Measurements from ENCODE around the gene TMEM95. TPM values are rescaled to one million over a fixed set of nuclear protein-coding genes. Genes with fewer than 3 reads are reported as not detected.

The TMEM95 gene, protein sequence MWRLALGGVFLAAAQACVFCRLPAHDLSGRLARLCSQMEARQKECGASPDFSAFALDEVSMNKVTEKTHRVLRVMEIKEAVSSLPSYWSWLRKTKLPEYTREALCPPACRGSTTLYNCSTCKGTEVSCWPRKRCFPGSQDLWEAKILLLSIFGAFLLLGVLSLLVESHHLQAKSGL
- total RNA-seq, result not detected

DNA sequence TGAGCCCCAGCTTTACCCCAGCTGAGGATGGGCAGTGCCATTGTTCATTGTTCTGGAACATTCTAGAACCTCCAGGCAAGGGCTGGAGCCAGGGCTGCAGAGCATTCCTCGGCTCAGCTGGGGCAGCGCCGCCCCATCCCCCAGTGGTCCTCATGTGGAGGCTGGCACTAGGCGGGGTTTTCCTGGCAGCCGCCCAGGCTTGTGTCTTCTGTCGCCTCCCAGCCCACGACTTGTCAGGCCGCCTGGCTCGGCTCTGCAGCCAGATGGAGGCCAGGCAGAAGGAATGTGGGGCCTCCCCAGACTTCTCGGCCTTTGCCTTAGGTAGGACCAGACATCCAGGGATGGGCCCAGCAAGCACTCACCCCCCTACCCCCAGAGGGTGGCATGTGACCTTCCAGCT lies at the start of gene TMEM95:
Gene TMEM95 (plus strand): TSS at position 104 of the 400 bp plus-strand sequence. CDS start 49 bp downstream, at position 153.
- DNase-seq (no peak), ATAC-seq (no peak)
- Mint-ChIP-seq H3K9me3 (no peaks in the 10 kb centered on the region), H3K4me3 (no peak within 1 kb of the TSS), H3K36me3 (ENCODE audit: insufficient read depth) (no peaks in the 10 kb centered on the region), H3K27me3 (ENCODE audit: low read depth) (no peaks in the 10 kb centered on the region), H3K4me1 (ENCODE audit: low read depth) (peaks cover 19% of the 10 kb centered on the region)

DNA sequence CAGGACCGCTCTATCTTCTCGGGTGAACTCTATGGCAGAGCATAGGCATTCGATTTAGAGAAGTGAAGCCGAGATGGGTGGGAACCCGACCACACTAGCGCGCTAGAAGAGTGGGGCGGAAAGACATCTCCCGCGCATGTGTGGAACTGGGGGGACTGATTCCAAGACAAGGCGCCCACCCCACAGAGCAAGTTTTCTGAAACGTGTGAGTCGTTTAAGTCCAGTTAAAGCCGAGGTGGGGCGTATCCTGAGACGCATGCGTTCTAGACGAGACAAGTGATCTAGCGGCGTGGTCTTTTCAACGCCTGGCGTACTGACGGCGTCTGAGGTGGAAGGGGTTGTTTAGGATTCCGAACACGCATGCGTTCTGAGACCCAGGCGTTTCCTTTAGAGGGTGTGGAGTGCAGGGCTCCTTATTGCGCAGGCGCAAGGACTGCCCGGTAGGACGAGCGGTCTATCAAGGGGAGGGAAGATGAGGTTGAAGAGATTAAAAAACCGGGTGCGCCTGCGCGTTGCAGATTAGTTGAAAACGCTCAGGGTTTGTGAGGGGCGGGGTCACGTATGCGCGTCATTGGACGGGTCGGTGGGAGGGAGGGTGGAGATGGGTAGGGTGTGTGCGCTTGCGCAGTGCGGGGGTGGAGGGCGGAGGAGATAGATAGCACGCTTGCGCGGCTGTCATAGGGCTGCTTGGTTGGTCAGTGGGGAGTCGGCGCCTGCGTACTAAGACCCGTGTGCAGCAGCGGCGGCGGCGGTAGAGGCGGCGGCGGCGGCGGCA lies 47.9 kb upstream of the TMEM95 start, which contains the start of gene EIF5A:
Gene EIF5A (plus strand): TSS at position 718 of the 775 bp plus-strand sequence. CDS start 2,008 bp downstream, outside the sequence.
- peaks cover 2% of the 10 kb centered on the region for H3K27me3 Mint-ChIP-seq (ENCODE audit: low read depth)
- no peaks in the 10 kb centered on the region for H3K9me3 Mint-ChIP-seq
- ATAC-seq (peak; percentile 72 to 73), DNase-seq (peak; percentile 100)
- H3K4me3 Mint-ChIP-seq, result peak within 1 kb of the TSS; percentile 94
- peaks cover 32% of the 10 kb centered on the region for H3K36me3 Mint-ChIP-seq (ENCODE audit: insufficient read depth)
- peaks cover 36% of the 10 kb centered on the region for H3K4me1 Mint-ChIP-seq (ENCODE audit: low read depth)

DNA sequence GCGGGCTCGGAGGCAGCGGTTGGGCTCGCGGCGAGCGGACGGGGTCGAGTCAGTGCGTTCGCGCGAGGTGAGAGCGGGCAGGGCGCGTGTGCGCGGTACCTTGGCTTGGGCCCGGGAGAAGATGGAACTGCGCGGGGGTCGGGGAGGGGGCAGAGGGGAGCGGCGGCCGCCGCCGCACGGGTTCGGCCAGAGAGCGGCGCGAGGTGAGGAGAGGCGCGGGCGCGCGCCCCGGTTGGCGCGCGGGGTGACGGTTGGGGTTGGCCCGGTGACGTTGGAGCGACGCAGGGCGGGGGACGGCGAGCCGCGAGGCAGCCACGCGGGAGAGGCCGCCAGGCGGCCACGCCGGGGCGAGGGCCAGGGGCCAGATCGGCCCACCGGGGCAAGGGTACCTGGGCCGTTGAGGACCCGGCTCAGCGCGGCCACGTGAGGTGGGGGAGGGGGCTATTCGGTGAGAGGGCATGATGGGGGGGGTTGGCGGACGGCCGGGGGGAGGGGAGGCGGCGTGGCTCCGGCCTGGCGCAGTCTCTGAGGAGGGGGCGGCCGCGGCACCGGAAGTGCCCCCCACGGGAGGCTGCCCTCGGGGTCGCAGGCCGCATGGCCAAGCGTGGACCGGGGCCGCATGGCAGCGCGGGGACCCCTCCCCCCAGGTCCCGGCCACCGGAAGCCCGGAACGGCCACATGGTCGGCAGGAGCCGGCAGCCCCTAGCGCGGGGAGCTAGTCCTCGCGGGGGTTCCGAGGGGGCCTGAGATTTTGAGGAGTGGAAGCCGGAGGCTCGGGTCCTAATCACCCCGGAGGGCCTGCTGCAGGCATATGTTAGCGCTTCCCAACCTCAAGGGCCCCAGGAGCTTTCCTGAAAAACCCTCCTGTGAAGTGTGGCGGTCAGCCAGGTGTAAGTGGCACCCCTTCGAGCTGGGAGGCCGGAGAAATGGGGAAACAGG lies 47.0 kb upstream of the TMEM95 start:
- Mint-ChIP-seq H3K36me3 (ENCODE audit: insufficient read depth) (peaks cover 40% of the 10 kb centered on the region), H3K4me1 (ENCODE audit: low read depth) (peaks cover 43% of the 10 kb centered on the region), H3K4me3 (peak overlapping the region; percentile 94), H3K9me3 (no peaks in the 10 kb centered on the region), H3K27me3 (ENCODE audit: low read depth) (peaks cover 2% of the 10 kb centered on the region)
- ATAC-seq (peak; percentile 3 to 4), DNase-seq (peak; percentile 46)

DNA sequence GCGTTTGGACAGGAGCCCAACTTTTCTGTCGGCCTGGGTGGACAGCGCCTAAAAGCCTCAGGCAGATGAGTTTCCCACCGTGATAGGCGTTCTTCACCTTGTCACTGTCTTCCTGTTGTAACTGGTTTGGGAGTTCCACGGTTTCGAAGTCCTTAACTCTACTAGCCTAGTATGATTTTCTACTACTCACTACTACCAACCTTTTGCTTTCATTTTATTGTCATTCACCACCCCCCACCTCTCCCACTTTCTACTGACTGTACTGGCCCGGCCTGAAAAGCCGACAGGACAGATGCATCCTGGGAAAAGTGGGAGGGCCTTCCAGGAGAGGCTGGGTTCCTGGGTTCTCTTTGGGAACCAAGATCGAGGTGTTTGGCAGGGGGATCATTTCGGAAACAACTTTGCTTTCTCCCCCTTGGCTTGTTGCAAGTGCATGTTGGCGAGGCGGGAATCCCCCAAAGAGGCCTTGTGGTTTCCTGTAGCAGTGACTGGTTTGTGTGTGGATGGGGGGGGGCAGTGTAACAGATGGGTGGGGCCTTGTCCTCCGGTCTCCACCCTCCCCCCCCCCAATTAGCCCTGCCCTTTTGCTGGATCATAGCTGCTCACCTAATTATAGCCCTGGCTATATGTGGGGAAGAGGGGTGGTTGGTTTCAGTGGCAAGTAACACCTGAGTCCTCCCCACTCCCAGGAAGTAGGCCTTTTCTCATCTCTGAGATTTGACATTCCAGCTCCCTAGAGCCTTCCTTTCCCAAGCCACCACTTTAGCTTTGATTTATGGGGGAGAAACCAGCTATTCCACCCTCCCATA lies 46.1 kb upstream of the TMEM95 start:
- Mint-ChIP-seq H3K4me1 (ENCODE audit: low read depth) (peaks cover 52% of the 10 kb centered on the region), H3K9me3 (no peaks in the 10 kb centered on the region), H3K4me3 (peak overlapping the region; percentile 94), H3K36me3 (ENCODE audit: insufficient read depth) (peaks cover 47% of the 10 kb centered on the region), H3K27me3 (ENCODE audit: low read depth) (peaks cover 2% of the 10 kb centered on the region)
- DNase-seq, result peak; percentile 84
- ATAC-seq, result peak; percentile 35 to 36

DNA sequence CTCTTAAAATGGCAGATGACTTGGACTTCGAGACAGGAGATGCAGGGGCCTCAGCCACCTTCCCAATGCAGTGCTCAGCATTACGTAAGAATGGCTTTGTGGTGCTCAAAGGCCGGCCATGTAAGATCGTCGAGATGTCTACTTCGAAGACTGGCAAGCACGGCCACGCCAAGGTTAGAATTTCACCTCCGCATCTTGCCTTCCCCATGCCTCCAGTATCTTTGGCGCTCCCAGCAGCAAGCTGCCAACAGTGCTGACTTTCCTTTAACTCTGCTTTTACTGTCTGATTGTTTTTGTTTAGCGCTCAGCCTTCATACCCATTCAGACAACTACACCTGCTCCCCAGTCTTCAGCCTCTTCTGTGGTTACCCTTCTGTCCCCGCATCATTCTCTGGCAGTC lies 45.3 kb upstream of the TMEM95 start:
- DNase-seq (no peak), ATAC-seq (no peak)
- Mint-ChIP-seq H3K9me3 (no peaks in the 10 kb centered on the region), H3K36me3 (ENCODE audit: insufficient read depth) (peaks cover 47% of the 10 kb centered on the region), H3K4me3 (peak overlapping the region; percentile 94), H3K4me1 (ENCODE audit: low read depth) (peaks cover 60% of the 10 kb centered on the region), H3K27me3 (ENCODE audit: low read depth) (no peaks in the 10 kb centered on the region)

DNA sequence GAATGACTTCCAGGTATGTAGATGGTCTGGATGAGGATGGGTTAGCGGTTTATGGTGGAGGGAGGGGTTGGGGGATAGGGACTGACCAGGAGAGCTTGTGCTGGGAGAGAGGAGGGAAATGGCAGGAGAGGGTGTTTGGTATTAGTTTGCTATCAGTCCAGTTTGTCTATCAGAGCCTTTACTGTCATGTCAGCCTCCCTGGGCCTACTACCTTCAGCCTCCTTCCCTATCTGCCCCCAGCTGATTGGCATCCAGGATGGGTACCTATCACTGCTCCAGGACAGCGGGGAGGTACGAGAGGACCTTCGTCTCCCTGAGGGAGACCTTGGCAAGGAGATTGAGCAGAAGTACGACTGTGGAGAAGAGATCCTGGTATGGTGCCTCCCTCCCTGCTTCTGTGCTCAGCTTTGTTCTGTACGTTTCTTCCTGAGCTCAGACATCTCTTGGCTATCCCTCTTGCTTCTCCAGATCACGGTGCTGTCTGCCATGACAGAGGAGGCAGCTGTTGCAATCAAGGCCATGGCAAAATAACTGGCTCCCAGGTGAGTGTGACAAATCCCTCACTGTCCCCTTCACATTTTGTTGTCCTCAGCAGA lies 43.7 kb upstream of the TMEM95 start:
- Mint-ChIP-seq H3K27me3 (ENCODE audit: low read depth) (no peaks in the 10 kb centered on the region), H3K9me3 (no peaks in the 10 kb centered on the region), H3K4me3 (peak overlapping the region; percentile 94), H3K36me3 (ENCODE audit: insufficient read depth) (peaks cover 47% of the 10 kb centered on the region), H3K4me1 (ENCODE audit: low read depth) (peaks cover 60% of the 10 kb centered on the region)
- DNase-seq, result no peak
- ATAC-seq, result no peak

DNA sequence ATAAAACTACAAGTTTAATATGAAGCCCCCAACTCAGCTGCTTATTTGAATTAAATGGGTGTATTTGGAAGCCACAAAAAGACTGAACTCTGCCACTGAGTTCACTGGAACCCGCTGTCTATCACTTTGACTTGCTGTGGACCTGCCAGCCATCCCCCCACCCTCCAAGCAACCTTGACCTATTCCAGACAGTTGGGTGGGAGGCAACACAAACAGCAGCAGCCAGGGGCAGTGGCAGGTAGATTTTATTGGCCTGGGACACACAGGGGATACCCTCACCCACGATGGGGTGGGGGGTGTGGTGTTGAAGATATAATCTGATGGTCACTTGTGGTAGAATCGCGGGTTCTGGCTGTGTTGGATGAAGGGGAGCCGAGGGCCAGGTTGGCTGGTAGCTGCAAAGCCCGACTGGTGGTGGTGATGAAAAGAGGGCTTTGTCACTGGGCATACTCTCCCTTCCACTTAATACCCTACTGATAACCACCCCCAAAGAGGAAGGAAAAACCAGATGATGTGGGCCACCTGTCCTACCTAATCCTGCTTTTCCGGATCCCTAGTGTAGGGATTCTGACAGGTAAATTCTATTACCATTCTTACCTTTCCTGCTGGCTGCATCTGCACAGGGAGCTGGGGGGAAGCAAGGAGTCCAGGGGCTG lies 42.4 kb upstream of the TMEM95 start:
- Mint-ChIP-seq H3K36me3 (ENCODE audit: insufficient read depth) (peaks cover 50% of the 10 kb centered on the region), H3K4me1 (ENCODE audit: low read depth) (peaks cover 59% of the 10 kb centered on the region), H3K9me3 (no peaks in the 10 kb centered on the region), H3K4me3 (peak overlapping the region; percentile 94), H3K27me3 (ENCODE audit: low read depth) (no peaks in the 10 kb centered on the region)
- ATAC-seq, result no peak
- no peak for DNase-seq

DNA sequence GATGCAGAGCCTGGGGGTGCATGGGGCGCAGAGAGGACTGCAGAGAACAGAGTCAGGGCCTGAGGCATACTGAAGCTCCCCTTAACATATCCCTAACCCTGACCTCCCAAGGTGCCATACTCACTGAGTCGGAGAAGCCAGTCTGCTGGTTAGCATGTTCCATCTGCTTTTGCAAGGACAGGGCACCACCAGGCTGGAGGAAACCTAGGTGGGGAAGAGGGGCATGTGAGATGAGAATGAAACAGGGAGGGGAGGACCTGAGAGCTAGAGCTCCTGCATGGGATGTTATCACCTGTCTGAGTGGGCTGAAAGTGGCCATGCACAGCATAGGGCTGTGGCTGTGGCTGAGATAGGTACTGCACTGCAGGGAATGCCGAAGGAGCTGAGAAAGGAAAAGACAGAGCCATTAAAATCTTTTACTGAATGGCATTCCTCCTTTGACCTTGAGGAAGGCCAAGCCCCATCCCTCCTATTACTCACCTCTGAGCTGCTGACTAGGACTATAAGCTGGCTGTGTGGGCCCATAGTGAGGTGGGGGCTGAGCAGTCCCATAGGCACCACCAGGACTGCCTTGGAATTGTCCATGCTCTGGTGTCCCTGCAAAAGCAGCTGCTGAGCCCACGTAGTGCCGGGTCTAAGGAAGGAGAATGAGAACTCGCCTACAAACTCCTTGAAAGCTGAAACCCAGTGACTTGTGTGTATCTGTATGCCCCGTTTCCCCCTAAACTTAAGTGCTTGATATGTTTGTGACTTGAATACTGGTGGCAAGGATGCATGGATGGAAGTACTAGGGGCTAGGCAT lies 41.7 kb upstream of the TMEM95 start:
- peak overlapping the region; percentile 87 for H3K4me3 Mint-ChIP-seq
- DNase-seq (no peak), ATAC-seq (peak; percentile 8 to 17)
- H3K9me3 Mint-ChIP-seq, result no peaks in the 10 kb centered on the region
- H3K4me1 Mint-ChIP-seq (ENCODE audit: low read depth), result peaks cover 59% of the 10 kb centered on the region
- H3K36me3 Mint-ChIP-seq (ENCODE audit: insufficient read depth), result peaks cover 50% of the 10 kb centered on the region
- no peaks in the 10 kb centered on the region for H3K27me3 Mint-ChIP-seq (ENCODE audit: low read depth)

DNA sequence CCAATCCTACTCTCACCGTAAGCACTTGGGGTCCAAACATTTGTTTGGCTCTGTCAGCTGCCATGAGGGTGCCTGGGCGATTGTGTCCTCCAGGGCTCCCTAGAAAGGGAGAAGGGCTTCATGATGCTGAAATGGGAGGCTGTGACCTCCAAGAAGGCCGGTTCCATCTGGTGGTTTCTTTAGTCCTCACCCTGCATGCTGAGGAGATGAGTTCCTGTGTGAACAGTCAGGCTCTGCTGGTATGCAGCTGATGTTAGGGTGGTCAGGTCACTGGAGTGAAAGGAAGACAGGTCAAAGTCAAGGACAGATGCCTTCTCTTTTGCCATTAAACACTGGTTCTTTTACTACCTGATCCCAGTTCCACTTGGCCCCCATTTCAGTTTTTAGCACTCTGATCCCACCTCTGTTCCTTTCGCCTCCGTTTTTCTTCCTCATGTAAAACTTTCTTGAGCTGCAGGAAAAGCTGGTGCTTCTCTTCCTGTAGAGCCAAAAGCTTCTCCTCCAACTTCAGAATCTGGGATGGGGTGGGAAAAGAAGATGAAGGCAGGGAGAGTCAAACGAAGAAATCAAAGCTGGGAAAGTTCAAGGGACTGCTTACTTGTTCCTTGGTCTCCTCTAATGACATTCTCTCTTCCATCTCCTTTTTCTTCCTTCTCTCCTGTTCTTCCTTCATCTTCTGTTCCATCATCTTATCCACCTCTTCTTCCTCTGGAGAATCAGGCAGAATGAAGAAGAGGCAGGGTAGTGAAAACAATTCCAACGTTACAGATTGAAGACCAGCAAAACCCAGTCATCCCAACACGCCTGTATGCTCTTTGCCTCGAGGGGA lies 40.9 kb upstream of the TMEM95 start:
- ATAC-seq (no peak), DNase-seq (no peak)
- Mint-ChIP-seq H3K36me3 (ENCODE audit: insufficient read depth) (peaks cover 41% of the 10 kb centered on the region), H3K4me3 (peak overlapping the region; percentile 87), H3K9me3 (no peaks in the 10 kb centered on the region), H3K27me3 (ENCODE audit: low read depth) (no peaks in the 10 kb centered on the region), H3K4me1 (ENCODE audit: low read depth) (peaks cover 55% of the 10 kb centered on the region)

DNA sequence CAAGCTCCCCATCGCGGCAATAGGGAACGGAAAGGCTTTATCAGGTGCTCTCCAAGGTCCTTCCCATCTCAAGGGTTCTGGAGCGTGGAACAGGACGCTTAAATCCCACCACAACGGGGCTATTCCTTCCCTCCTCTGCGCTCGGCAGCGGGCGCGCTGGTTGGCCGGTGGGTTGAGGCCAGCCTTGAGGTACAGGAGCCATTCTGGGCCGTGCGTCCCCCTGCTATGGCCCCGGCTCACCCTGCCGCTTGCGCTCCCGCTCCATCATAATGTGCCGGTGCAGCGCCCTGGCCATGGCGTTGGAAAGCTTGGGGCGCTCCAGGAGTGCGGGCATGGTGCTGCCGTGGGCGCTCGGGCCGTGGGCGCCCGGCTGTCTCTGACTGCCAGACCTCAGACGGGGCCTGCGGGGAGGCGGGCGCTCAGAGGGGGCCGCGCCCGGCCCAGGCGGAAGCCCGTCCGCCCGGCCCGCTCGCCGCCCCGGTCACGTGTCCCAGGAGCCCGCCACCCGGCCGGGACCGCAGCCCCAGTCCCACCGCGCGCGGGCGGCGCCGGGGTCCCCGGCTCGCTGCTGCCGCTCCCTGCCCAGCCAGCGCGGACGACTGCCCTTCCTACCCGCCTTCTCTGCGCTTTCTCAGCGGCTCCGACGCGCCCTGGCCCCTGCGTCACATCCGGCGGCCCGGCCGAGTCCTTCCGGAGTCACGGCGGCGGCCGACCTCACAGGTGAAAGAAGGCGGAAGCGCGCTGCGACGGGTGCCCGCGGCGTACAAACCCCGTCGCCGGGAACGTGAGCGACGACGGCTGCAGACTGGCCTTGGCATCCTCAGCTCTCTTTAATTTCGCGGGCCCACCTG lies 40.0 kb upstream of the TMEM95 start, which contains the start of gene GPS2:
Gene GPS2 (minus strand): TSS at position 642 of the 851 bp plus-strand sequence. CDS start 308 bp downstream, at position 334.
- H3K36me3 Mint-ChIP-seq (ENCODE audit: insufficient read depth), result peaks cover 33% of the 10 kb centered on the region

More for the DNA sequence above, 40.0 kb upstream of the TMEM95 start, which contains the start of gene GPS2:
- DNase-seq (peak; percentile 91), ATAC-seq (peak; percentile 76 to 77)
- H3K9me3 Mint-ChIP-seq, result no peaks in the 10 kb centered on the region
- H3K4me1 Mint-ChIP-seq (ENCODE audit: low read depth), result peaks cover 46% of the 10 kb centered on the region
- H3K4me3 Mint-ChIP-seq, result peak within 1 kb of the TSS; percentile 87
- no peaks in the 10 kb centered on the region for H3K27me3 Mint-ChIP-seq (ENCODE audit: low read depth)
